GM12878 (cell line): ENCODE measurements around the gene SPART. TPM values are rescaled to one million over a fixed set of nuclear protein-coding genes. Genes with fewer than 3 reads are reported as not detected.

Source experiments
- ATAC-seq: fragments of 200-7000 bp; cut with Tn5 transposase; 3 replicates; pipeline ENCODE4 v1.9.1; 2020; ENCODE audit warnings: mild to moderate bottlenecking, moderate library complexity
- BruUV-seq: library from RNA; stranded (reverse); fragments of 400-500 nt; replicated peaks from 2 replicates; lab custom pipeline; 2021; lab: Mats Ljungman, UMichigan
- CTCF ChIA-PET: fragments of 300-600 bp; sonication (Branson Sonifier 250); formaldehyde crosslinking; extraction: SDS; loops from one replicate; lab custom pipeline; 2021; ENCODE audit warnings: inconsistent platforms; lab: Yijun Ruan, JAX
- POLR2A ChIA-PET: fragments of 350-600 bp; formaldehyde crosslinking; extraction: SDS; loops from one replicate; lab custom pipeline; 2021; ENCODE audit warnings: inconsistent platforms; lab: Charles Lee
- RAD21 ChIA-PET: fragments of 300-600 bp; sonication (Branson Sonifier 250); formaldehyde crosslinking; loops from one replicate; lab custom pipeline; 2023; ENCODE audit warnings: antibody characterized with exemption; ENCODE audit not compliant: unreplicated experiment; lab: Charles Lee
- SMC1A ChIA-PET: fragments of 300-600 bp; sonication (Branson Sonifier 250); formaldehyde crosslinking; loops from one replicate; lab custom pipeline; 2023; ENCODE audit not compliant: unreplicated experiment, uncharacterized antibody; lab: Charles Lee
- DNase-seq: peaks from one replicate; pipeline ENCODE4 v3.0.0-alpha.2; 2011; ENCODE audit warnings: low read depth, low spot score
- FAIRE-seq: peaks from 3 replicates; lab custom pipeline; 2011; peaks lifted over from hg19 to GRCh38; lab: Jason Lieb, UNC
- H2AFZ ChIP-seq: 2 replicates; pipeline ENCODE4 v1.6.0; 2011; ENCODE audit warnings: low read depth, low read length, control low read depth; ENCODE audit not compliant: control insufficient read depth
- H3K27ac ChIP-seq: 2 replicates; pipeline ENCODE4 v1.5.1; 2011; ENCODE audit warnings: control low read depth; ENCODE audit not compliant: control insufficient read depth, insufficient read depth
- H3K27me3 ChIP-seq, 2 experiments: replicated peaks in 1 of 2; 2 replicates each; pipeline versions ENCODE4 v1.6.0 to v1.6.1; 2011; ENCODE audit warnings: low read length in 1 of 2; ENCODE audit not compliant: control insufficient read depth in 2 of 2, insufficient read depth in 2 of 2
- H3K36me3 ChIP-seq, 2 experiments: 2 replicates each; pipeline ENCODE4 v1.5.1; 2011; ENCODE audit warnings: low read length in 1 of 2; ENCODE audit not compliant: control insufficient read depth in 2 of 2, insufficient read depth in 2 of 2
- H3K4me1 ChIP-seq: 2 replicates; pipeline ENCODE4 v1.6.1; 2011; ENCODE audit warnings: mild to moderate bottlenecking, low read length, moderate library complexity, mixed read lengths; ENCODE audit not compliant: control insufficient read depth, insufficient read depth
- H3K4me2 ChIP-seq: 2 replicates; pipeline ENCODE4 v1.6.0; 2011; ENCODE audit warnings: control low read depth; ENCODE audit not compliant: control insufficient read depth, insufficient read depth
- H3K4me3 ChIP-seq: fragments of 200-600 bp; sonication (generic); 2 replicates; pipeline ENCODE4 v1.5.1; 2016
- H3K79me2 ChIP-seq: 2 replicates; pipeline ENCODE4 v1.6.0; 2011; ENCODE audit warnings: low read length; ENCODE audit not compliant: control insufficient read depth, insufficient read depth
- H3K9ac ChIP-seq: 2 replicates; pipeline ENCODE4 v1.8.0; 2011; ENCODE audit warnings: low read length, control low read depth, mixed read lengths; ENCODE audit not compliant: control insufficient read depth, insufficient read depth
- H3K9me3 ChIP-seq: replicated peaks from 3 replicates; pipeline ENCODE4 v1.5.1; 2011; ENCODE audit warnings: mild to moderate bottlenecking, low read length; ENCODE audit not compliant: control insufficient read depth, insufficient read depth
- H4K20me1 ChIP-seq: 2 replicates; pipeline ENCODE4 v1.6.0; 2011; ENCODE audit not compliant: control insufficient read depth, insufficient read depth
- ATF7 ChIP-seq: fragments of 450-650 bp; IDR thresholded peaks from 2 replicates; pipeline ENCODE4 v1.6.1; 2016; ENCODE audit warnings: low read depth, mild to moderate bottlenecking
- FOS ChIP-seq: IDR thresholded peaks from 3 replicates; pipeline ENCODE4 v1.6.1; 2011; ENCODE audit warnings: borderline replicate concordance; ENCODE audit not compliant: insufficient read length; ENCODE audit errors: extremely low read depth
- GABPA ChIP-seq: IDR thresholded peaks from 2 replicates; pipeline ENCODE4 v1.6.1; 2014; ENCODE audit warnings: antibody characterized with exemption, low read depth, mild to moderate bottlenecking, inconsistent platforms
- IKZF1 ChIP-seq: fragments of 450-650 bp; conservative IDR thresholded peaks from 2 replicates; pipeline ENCODE4 v1.6.1; 2017; ENCODE audit warnings: antibody characterized with exemption, mild to moderate bottlenecking
- NFYA ChIP-seq: IDR thresholded peaks from 2 replicates; pipeline ENCODE4 v1.6.1; 2011; ENCODE audit warnings: low read depth, mild to moderate bottlenecking, low read length, improper control_type of control experiment, borderline replicate concordance
- POLR2A ChIP-seq: IDR thresholded peaks from 2 replicates; pipeline ENCODE4 v1.6.1; 2011; ENCODE audit warnings: low read depth, mild to moderate bottlenecking, low read length
- SUZ12 ChIP-seq: fragments of 200-600 bp; sonication (generic); IDR thresholded peaks from one replicate; pipeline ENCODE4 v1.6.1; 2018; ENCODE audit warnings: antibody characterized with exemption, mild to moderate bottlenecking; ENCODE audit not compliant: unreplicated experiment
- ZNF622 ChIP-seq: fragments of 450-650 bp; IDR thresholded peaks from 2 replicates; pipeline ENCODE4 v1.6.1; 2017; ENCODE audit warnings: mild to moderate bottlenecking, inconsistent platforms
- WGBS: methylation state at CpG from one replicate; pipeline ENCODE4 v1.1.6; 2016; ENCODE audit warnings: low lambda C conversion rate; ENCODE audit not compliant: insufficient replicate concordance, insufficient coverage; ENCODE audit errors: missing lambda C conversion rate; 5-methylcytosine and 5-hydroxymethylcytosine counted together
- in situ Hi-C: fragments of 300-500 bp; cut with MboI; formaldehyde crosslinking; loops from 9 replicates; pipeline ENCODE4 v1.14.3; 2018; ENCODE audit warnings: mixed read lengths
- intact Hi-C: fragments of 100-400 bp; cut with micrococcal nuclease; formaldehyde crosslinking; loops from one replicate; pipeline ENCODE4 v1.14.2; 2022; ENCODE audit not compliant: unreplicated experiment
- polyA plus RNA-seq, 11 experiments: library from polyadenylated mRNA; depleted of rRNA in 4 of 11; unstranded in 6 of 11; stranded (reverse) in 5 of 11; fragments of >200 nt; fragmentation: Nextera tagmentation in 4 of 11; fragmentation: Illumina TruSeq in 1 of 11; extraction: Ambion mirVana in 4 of 11; extraction: Trizol in 1 of 11; gene quantifications; 1 replicate in 1 of 11; 2 replicates in 10 of 11; pipeline versions ENCODE4 v1.2.1 to v1.2.3, GENCODE V29; 2011 to 2016; ENCODE audit warnings: inconsistent platforms in 2 of 11, missing spikeins in 2 of 11, low read depth in 1 of 11
- total RNA-seq, 4 experiments: library from RNA; depleted of rRNA in 3 of 4; stranded (reverse); fragments of >200 nt in 3 of 4; fragmentation: Illumina TruSeq in 1 of 4; extraction: Trizol in 1 of 4; gene quantifications; 2 replicates each; pipeline versions ENCODE4 v1.2.1 to v1.2.3, GENCODE V29; 2013 to 2021
- TF ChIP-seq, protein P1 (sequence below): fragments of 450-650 bp; formaldehyde crosslinking; IDR thresholded peaks from 2 replicates; pipeline ENCODE4 v1.5.0; 2022; ENCODE audit warnings: mild to moderate bottlenecking, missing genetic modification characterization
- TF ChIP-seq, protein P2 (sequence below): fragments of 450-650 bp; IDR thresholded peaks from 2 replicates; pipeline ENCODE4 v1.6.1; 2016; ENCODE audit warnings: mild to moderate bottlenecking
- TF ChIP-seq, protein P3 (sequence below): fragments of 450-650 bp; IDR thresholded peaks from 2 replicates; pipeline ENCODE4 v1.6.1; 2017; ENCODE audit warnings: mild to moderate bottlenecking
- TF ChIP-seq, protein P4 (sequence below): IDR thresholded peaks from 2 replicates; pipeline ENCODE4 v1.6.1; 2012; ENCODE audit warnings: mild to moderate bottlenecking, low read depth, low read length

The SPART gene
- total and polyA plus RNA-seq, 10 of the 15 experiments (the other 5 are each of a cell fraction or from before 2014, with no cell fraction given) = 17.6 to 74.6 (median 42.1) TPM

DNA sequence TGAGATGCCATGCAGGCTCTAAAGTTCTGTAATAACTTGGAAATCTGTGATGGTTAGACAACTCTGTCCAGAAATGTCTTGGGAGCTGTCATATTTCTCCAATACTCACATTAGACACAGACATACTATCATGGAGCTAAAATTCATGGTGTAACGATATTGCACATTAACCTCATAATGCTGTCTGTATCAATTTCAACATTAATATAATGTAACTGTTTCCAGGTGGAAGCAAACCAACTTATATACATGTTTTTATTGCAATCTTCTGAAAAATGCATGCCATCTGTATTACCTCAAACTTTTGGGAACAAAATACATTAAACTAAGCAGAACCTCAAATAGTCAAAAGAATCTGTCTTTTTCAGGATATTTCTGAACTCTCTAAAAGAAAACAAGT lies 14.7 kb upstream of the SPART start (continued):
- TF ChIP-seq, protein P1, sequence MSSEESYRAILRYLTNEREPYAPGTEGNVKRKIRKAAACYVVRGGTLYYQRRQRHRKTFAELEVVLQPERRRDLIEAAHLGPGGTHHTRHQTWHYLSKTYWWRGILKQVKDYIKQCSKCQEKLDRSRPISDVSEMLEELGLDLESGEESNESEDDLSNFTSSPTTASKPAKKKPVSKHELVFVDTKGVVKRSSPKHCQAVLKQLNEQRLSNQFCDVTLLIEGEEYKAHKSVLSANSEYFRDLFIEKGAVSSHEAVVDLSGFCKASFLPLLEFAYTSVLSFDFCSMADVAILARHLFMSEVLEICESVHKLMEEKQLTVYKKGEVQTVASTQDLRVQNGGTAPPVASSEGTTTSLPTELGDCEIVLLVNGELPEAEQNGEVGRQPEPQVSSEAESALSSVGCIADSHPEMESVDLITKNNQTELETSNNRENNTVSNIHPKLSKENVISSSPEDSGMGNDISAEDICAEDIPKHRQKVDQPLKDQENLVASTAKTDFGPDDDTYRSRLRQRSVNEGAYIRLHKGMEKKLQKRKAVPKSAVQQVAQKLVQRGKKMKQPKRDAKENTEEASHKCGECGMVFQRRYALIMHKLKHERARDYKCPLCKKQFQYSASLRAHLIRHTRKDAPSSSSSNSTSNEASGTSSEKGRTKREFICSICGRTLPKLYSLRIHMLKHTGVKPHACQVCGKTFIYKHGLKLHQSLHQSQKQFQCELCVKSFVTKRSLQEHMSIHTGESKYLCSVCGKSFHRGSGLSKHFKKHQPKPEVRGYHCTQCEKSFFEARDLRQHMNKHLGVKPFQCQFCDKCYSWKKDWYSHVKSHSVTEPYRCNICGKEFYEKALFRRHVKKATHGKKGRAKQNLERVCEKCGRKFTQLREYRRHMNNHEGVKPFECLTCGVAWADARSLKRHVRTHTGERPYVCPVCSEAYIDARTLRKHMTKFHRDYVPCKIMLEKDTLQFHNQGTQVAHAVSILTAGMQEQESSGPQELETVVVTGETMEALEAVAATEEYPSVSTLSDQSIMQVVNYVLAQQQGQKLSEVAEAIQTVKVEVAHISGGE = no peak
- TF ChIP-seq NFYA (no peak), GABPA (no peak), SUZ12 (no peak)

DNA sequence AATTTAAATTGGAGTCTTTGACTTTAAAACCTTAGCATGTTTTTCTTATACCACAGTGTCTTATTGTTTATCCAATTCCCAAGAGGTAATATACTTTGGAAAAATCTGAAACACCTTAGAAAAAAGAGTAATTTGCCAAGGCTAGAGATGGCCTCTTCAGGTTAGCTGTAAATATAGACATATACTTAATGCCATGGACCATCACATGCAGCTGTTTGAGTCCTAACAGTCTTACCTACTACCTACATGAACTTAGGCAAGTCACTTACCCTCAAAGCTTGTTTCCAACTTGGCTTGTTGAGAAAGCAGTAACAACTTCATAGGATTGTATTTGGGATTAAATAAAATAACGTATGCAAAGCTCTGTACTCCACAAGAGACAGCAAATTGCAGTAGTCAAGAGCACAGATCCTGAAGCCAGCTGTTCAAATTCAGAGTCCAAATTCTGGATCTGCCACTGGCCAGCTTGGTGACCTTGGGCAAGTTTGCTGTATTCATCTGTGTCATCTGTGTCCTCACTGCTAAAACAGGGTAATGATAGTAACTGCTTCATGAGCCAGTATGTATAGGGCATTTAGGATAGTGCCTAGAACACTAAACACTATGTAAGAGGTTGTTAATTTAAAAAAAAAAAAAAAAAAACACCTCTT lies 13.2 kb upstream of the SPART start:
- ChIA-PET SMC1A (interaction anchor here (1.0 to 6.7 kb wide), 6 partner anchors 9 to 59 kb away, joined by 3 to 30 read pairs (median 10); no protein-coding TSS in a partner anchor), POLR2A (interaction anchor here (1.5 kb wide), 1 partner anchor 14 kb away, joined by 3 read pairs; no protein-coding TSS in a partner anchor), RAD21 (interaction anchor here (1.0 to 7.3 kb wide), 2 partner anchors 13 to 27 kb away, joined by 4 to 67 read pairs; partner anchors contain the start of gene SPART), CTCF (interaction anchor here (1.3 to 4.4 kb wide), 3 partner anchors 10 to 35 kb away, joined by 3 to 26 read pairs (median 12); partner anchors contain the start of gene SPART)
- Histone ChIP-seq H3K79me2 (no peaks in the 10 kb centered on the region), H3K27ac (no peak overlapping the region), H3K4me3 (no peak overlapping the region), H3K4me2 (no peak overlapping the region), H3K4me1 (no peaks in the 10 kb centered on the region), H3K9ac (no peak overlapping the region), H2AFZ (no peak overlapping the region), H3K36me3 (no peaks in the 10 kb centered on the region), H3K27me3 (no peaks in the 10 kb centered on the region), H3K9me3 (no peaks in the 10 kb centered on the region), H4K20me1 (no peaks in the 10 kb centered on the region)
- no peak for ATAC-seq
- no TSS peak for BruUV-seq
- DNase-seq = no peak
- no peak for FAIRE-seq
- in situ Hi-C loops = no loop called here
- intact Hi-C loops = no loop called here
- 4% methylated on average over 1 of the region's 1 CpG for WGBS
- TF ChIP-seq, protein P2, sequence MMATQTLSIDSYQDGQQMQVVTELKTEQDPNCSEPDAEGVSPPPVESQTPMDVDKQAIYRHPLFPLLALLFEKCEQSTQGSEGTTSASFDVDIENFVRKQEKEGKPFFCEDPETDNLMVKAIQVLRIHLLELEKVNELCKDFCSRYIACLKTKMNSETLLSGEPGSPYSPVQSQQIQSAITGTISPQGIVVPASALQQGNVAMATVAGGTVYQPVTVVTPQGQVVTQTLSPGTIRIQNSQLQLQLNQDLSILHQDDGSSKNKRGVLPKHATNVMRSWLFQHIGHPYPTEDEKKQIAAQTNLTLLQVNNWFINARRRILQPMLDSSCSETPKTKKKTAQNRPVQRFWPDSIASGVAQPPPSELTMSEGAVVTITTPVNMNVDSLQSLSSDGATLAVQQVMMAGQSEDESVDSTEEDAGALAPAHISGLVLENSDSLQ = no peak
- TF ChIP-seq IKZF1 (no peak), ZNF622 (no peak), FOS (no peak), ATF7 (no peak), POLR2A (no peak)
- TF ChIP-seq, protein P3, sequence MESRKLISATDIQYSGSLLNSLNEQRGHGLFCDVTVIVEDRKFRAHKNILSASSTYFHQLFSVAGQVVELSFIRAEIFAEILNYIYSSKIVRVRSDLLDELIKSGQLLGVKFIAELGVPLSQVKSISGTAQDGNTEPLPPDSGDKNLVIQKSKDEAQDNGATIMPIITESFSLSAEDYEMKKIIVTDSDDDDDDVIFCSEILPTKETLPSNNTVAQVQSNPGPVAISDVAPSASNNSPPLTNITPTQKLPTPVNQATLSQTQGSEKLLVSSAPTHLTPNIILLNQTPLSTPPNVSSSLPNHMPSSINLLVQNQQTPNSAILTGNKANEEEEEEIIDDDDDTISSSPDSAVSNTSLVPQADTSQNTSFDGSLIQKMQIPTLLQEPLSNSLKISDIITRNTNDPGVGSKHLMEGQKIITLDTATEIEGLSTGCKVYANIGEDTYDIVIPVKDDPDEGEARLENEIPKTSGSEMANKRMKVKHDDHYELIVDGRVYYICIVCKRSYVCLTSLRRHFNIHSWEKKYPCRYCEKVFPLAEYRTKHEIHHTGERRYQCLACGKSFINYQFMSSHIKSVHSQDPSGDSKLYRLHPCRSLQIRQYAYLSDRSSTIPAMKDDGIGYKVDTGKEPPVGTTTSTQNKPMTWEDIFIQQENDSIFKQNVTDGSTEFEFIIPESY = no peak
- TF ChIP-seq, protein P4, sequence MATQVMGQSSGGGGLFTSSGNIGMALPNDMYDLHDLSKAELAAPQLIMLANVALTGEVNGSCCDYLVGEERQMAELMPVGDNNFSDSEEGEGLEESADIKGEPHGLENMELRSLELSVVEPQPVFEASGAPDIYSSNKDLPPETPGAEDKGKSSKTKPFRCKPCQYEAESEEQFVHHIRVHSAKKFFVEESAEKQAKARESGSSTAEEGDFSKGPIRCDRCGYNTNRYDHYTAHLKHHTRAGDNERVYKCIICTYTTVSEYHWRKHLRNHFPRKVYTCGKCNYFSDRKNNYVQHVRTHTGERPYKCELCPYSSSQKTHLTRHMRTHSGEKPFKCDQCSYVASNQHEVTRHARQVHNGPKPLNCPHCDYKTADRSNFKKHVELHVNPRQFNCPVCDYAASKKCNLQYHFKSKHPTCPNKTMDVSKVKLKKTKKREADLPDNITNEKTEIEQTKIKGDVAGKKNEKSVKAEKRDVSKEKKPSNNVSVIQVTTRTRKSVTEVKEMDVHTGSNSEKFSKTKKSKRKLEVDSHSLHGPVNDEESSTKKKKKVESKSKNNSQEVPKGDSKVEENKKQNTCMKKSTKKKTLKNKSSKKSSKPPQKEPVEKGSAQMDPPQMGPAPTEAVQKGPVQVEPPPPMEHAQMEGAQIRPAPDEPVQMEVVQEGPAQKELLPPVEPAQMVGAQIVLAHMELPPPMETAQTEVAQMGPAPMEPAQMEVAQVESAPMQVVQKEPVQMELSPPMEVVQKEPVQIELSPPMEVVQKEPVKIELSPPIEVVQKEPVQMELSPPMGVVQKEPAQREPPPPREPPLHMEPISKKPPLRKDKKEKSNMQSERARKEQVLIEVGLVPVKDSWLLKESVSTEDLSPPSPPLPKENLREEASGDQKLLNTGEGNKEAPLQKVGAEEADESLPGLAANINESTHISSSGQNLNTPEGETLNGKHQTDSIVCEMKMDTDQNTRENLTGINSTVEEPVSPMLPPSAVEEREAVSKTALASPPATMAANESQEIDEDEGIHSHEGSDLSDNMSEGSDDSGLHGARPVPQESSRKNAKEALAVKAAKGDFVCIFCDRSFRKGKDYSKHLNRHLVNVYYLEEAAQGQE = no peak
